H9 (cell line): ENCODE data around the gene AGAP3. TPM values are rescaled to one million over a fixed set of nuclear protein-coding genes. Genes with fewer than 3 reads are reported as not detected.

Source experiments
- DNase-seq: peaks from one replicate; pipeline ENCODE4 v3.0.0-alpha.2; 2017
- H2AFZ ChIP-seq: one replicate; pipeline ENCODE4 v1.6.1; 2013; ENCODE audit warnings: mild to moderate bottlenecking, low read length, control low read depth, moderate library complexity
- H2AK5ac ChIP-seq: 2 replicates; pipeline ENCODE4 v1.6.1; 2013; ENCODE audit warnings: low read length, control low read depth, mixed read lengths; ENCODE audit not compliant: insufficient read length
- H2BK120ac ChIP-seq: one replicate; pipeline ENCODE4 v1.6.1; 2013; ENCODE audit warnings: low read depth, mild to moderate bottlenecking, low read length, control low read depth, inconsistent platforms; ENCODE audit not compliant: poor library complexity, severe bottlenecking
- H2BK12ac ChIP-seq: 2 replicates; pipeline ENCODE4 v1.6.1; 2013; ENCODE audit warnings: low read length, control low read depth, mixed read lengths, low read depth; ENCODE audit not compliant: insufficient read length
- H2BK15ac ChIP-seq: 2 replicates; pipeline ENCODE4 v1.6.1; 2013; ENCODE audit warnings: low read depth, low read length, control low read depth
- H2BK20ac ChIP-seq: one replicate; pipeline ENCODE4 v1.6.1; 2013; ENCODE audit warnings: low read depth, mild to moderate bottlenecking, low read length, control low read depth, inconsistent platforms; ENCODE audit not compliant: poor library complexity, severe bottlenecking
- H2BK5ac ChIP-seq: 2 replicates; pipeline ENCODE4 v1.6.1; 2013; ENCODE audit warnings: low read length, control low read depth, mixed read lengths; ENCODE audit not compliant: insufficient read length
- H3K14ac ChIP-seq: 2 replicates; pipeline ENCODE4 v1.6.1; 2013; ENCODE audit warnings: low read length, control low read depth; ENCODE audit not compliant: insufficient read depth
- H3K18ac ChIP-seq: 2 replicates; pipeline ENCODE4 v1.6.1; 2013; ENCODE audit warnings: low read depth, mild to moderate bottlenecking, mixed read lengths, low read length, control low read depth; ENCODE audit not compliant: insufficient read length
- H3K23ac ChIP-seq: 2 replicates; pipeline ENCODE4 v1.6.1; 2013; ENCODE audit warnings: low read length, control low read depth, mixed read lengths, low read depth; ENCODE audit not compliant: insufficient read length
- H3K23me2 ChIP-seq: 2 replicates; pipeline ENCODE4 v1.6.1; 2013; ENCODE audit warnings: low read depth, mild to moderate bottlenecking, mixed read lengths, low read length, control low read depth; ENCODE audit not compliant: insufficient read length, poor library complexity, severe bottlenecking
- H3K27ac ChIP-seq: 2 replicates; pipeline ENCODE4 v1.5.1; 2013; ENCODE audit warnings: low read length, control low read depth, mixed read lengths, low read depth; ENCODE audit not compliant: insufficient read length
- H3K27me3 ChIP-seq: 2 replicates; pipeline ENCODE4 v1.6.1; 2013; ENCODE audit warnings: low read length, control low read depth, inconsistent platforms; ENCODE audit not compliant: insufficient read depth
- H3K4ac ChIP-seq: 2 replicates; pipeline ENCODE4 v1.6.1; 2013; ENCODE audit warnings: low read depth, mild to moderate bottlenecking, control low read depth, inconsistent platforms, low read length, moderate library complexity
- H3K4me1 ChIP-seq: 2 replicates; pipeline ENCODE4 v1.6.1; 2013; ENCODE audit warnings: low read length, control low read depth, inconsistent platforms; ENCODE audit not compliant: insufficient read depth
- H3K4me2 ChIP-seq: 2 replicates; pipeline ENCODE4 v1.6.1; 2013; ENCODE audit warnings: low read length, control low read depth, mixed read lengths; ENCODE audit not compliant: insufficient read length, insufficient read depth
- H3K56ac ChIP-seq: 2 replicates; pipeline ENCODE4 v1.6.1; 2013; ENCODE audit warnings: low read depth, mild to moderate bottlenecking, mixed read lengths, low read length, control low read depth; ENCODE audit not compliant: insufficient read length
- H3K79me1 ChIP-seq: 2 replicates; pipeline ENCODE4 v1.6.1; 2013; ENCODE audit warnings: low read depth, mild to moderate bottlenecking, moderate library complexity, low read length, control low read depth, inconsistent platforms; ENCODE audit not compliant: insufficient read depth, poor library complexity, severe bottlenecking
- H3K79me2 ChIP-seq: 2 replicates; pipeline ENCODE4 v1.6.1; 2013; ENCODE audit warnings: low read length, control low read depth, inconsistent platforms; ENCODE audit not compliant: insufficient read depth
- H3K9ac ChIP-seq: 2 replicates; pipeline ENCODE4 v1.6.1; 2013; ENCODE audit warnings: low read length, control low read depth, mixed read lengths; ENCODE audit not compliant: insufficient read length; ENCODE audit errors: extremely low read depth
- H3K9me3 ChIP-seq: one replicate; pipeline ENCODE4 v1.6.1; 2013; ENCODE audit warnings: low read depth, low read length, inconsistent platforms; ENCODE audit not compliant: control insufficient read depth
- H3T11ph ChIP-seq: one replicate; pipeline ENCODE4 v1.6.1; 2013; ENCODE audit warnings: mild to moderate bottlenecking, low read length, control low read depth, inconsistent platforms
- H4K20me1 ChIP-seq: one replicate; pipeline ENCODE4 v1.6.1; 2013; ENCODE audit not compliant: control insufficient read depth, insufficient read length, insufficient read depth
- H4K5ac ChIP-seq: 2 replicates; pipeline ENCODE4 v1.6.1; 2013; ENCODE audit warnings: low read depth, mild to moderate bottlenecking, mixed read lengths, low read length, control low read depth; ENCODE audit not compliant: insufficient read length
- H4K8ac ChIP-seq: replicated peaks from 2 replicates; pipeline ENCODE4 v1.6.1; 2013; ENCODE audit warnings: low read length, control low read depth, mixed read lengths, low read depth; ENCODE audit not compliant: insufficient read length
- H4K91ac ChIP-seq: 2 replicates; pipeline ENCODE4 v1.6.1; 2013; ENCODE audit warnings: low read depth, mild to moderate bottlenecking, moderate library complexity, mixed read lengths, low read length, control low read depth; ENCODE audit not compliant: insufficient read length
- H3K27ac Mint-ChIP-seq, 3 experiments: 2 replicates in 2 of 3; 3 replicates in 1 of 3; pipeline ENCODE4 v1.8.0; 2020 to 2021; ENCODE audit warnings: mixed read lengths in 3 of 3, mild to moderate bottlenecking in 1 of 3, moderate library complexity in 1 of 3
- H3K27me3 Mint-ChIP-seq: 2 replicates; pipeline ENCODE4 v1.8.0; 2021; ENCODE audit warnings: low read depth, mild to moderate bottlenecking, moderate library complexity, mixed read lengths
- H3K36me3 Mint-ChIP-seq, 3 experiments: 2 replicates in 2 of 3; 3 replicates in 1 of 3; pipeline ENCODE4 v1.8.0; 2020 to 2021; ENCODE audit warnings: low read depth in 3 of 3, mixed read lengths in 3 of 3; ENCODE audit not compliant: insufficient read depth in 1 of 3
- H3K4me1 Mint-ChIP-seq, 2 experiments: 2 replicates each; pipeline ENCODE4 v1.8.0; 2020; ENCODE audit warnings: mixed read lengths in 2 of 2
- H3K4me3 Mint-ChIP-seq, 2 experiments: 2 replicates in 1 of 2; 3 replicates in 1 of 2; pipeline ENCODE4 v1.8.0; 2020 to 2021; ENCODE audit warnings: mild to moderate bottlenecking in 2 of 2, mixed read lengths in 2 of 2, moderate library complexity in 1 of 2
- H3K9me3 Mint-ChIP-seq, 2 experiments: 2 replicates in 1 of 2; 3 replicates in 1 of 2; pipeline ENCODE4 v1.8.0; 2020; ENCODE audit warnings: mild to moderate bottlenecking in 2 of 2, mixed read lengths in 2 of 2, moderate library complexity in 1 of 2
- WGBS: extraction: QIAGEN DNeasy Blood & Tissue Kit; methylation state at CpG from one replicate; pipeline ENCODE4 v1.1.7; 2013; ENCODE audit warnings: missing lambda C conversion rate, low lambda C conversion rate, mixed read lengths; ENCODE audit not compliant: insufficient read length; ENCODE audit errors: extremely low coverage; 5-methylcytosine and 5-hydroxymethylcytosine counted together
- total RNA-seq: library from RNA; stranded (reverse); gene quantifications from 2 replicates; pipeline ENCODE4 v1.2.1, GENCODE V29; 2021
- TF ChIP-seq, protein P1 (sequence below): fragments of 200-600 bp; sonication (generic); conservative IDR thresholded peaks from 3 replicates; pipeline ENCODE4 v1.8.0; 2021; ENCODE audit warnings: antibody characterized with exemption, mild to moderate bottlenecking

Gene AGAP3
- total RNA-seq, 1 experiment from 2014 or later: 97.7 TPM

DNA sequence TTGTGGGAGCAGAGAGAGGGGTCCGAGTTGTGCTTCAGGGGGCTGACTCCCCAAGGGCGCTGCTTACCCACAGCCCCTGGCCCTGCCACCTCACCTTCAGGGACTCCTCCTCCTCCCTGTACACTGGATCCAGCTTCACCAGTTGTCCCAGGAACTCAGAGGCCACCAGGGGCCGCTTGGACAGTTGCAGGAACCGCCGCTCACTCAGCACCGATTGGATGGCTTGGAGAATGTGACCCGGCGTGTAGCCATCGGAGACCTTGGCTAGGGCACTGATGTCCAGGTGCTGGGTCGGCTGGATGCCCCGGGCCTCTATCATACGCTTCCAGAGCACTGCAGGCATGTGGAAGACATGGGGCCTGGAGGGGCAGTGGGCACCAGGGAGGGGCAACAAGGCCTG lies 105.3 kb downstream of the AGAP3 start:
- H2BK12ac ChIP-seq: no peak overlapping the region
- no peaks in the 10 kb centered on the region for H3K79me2 ChIP-seq
- no peak overlapping the region for H2BK120ac ChIP-seq
- H4K91ac ChIP-seq: no peak overlapping the region
- no peak overlapping the region for H4K5ac ChIP-seq
- no peak overlapping the region for H3K9ac ChIP-seq
- H3K4me1 ChIP-seq: no peaks in the 10 kb centered on the region; the same call in 1 of the 2 replicates
- no peaks in the 10 kb centered on the region for H3K9me3 ChIP-seq
- Mint-ChIP-seq H3K4me1 (no peaks in the 10 kb centered on the region), H3K27me3 (peaks cover 30% of the 10 kb centered on the region), H3K9me3 (no peaks in the 10 kb centered on the region), H3K4me3 (no peak overlapping the region), H3K27ac (no peak overlapping the region), H3K36me3 (no peaks in the 10 kb centered on the region)
- H4K8ac ChIP-seq: no peak overlapping the region
- H3K18ac ChIP-seq: no peak overlapping the region
- no peaks in the 10 kb centered on the region for H3K23me2 ChIP-seq
- no peak overlapping the region for H3K4me2 ChIP-seq
- H3T11ph ChIP-seq: no peak overlapping the region
- no peak overlapping the region for H3K56ac ChIP-seq
- no peaks in the 10 kb centered on the region; the same call in 1 of the 2 replicates for H3K27me3 ChIP-seq
- no peak overlapping the region; the same call in 1 of the 2 replicates for H3K14ac ChIP-seq
- no peaks in the 10 kb centered on the region for H4K20me1 ChIP-seq
- no peak for DNase-seq
- no peak overlapping the region for H3K4ac ChIP-seq
- TF ChIP-seq, protein P1, sequence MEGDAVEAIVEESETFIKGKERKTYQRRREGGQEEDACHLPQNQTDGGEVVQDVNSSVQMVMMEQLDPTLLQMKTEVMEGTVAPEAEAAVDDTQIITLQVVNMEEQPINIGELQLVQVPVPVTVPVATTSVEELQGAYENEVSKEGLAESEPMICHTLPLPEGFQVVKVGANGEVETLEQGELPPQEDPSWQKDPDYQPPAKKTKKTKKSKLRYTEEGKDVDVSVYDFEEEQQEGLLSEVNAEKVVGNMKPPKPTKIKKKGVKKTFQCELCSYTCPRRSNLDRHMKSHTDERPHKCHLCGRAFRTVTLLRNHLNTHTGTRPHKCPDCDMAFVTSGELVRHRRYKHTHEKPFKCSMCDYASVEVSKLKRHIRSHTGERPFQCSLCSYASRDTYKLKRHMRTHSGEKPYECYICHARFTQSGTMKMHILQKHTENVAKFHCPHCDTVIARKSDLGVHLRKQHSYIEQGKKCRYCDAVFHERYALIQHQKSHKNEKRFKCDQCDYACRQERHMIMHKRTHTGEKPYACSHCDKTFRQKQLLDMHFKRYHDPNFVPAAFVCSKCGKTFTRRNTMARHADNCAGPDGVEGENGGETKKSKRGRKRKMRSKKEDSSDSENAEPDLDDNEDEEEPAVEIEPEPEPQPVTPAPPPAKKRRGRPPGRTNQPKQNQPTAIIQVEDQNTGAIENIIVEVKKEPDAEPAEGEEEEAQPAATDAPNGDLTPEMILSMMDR: no peak
- H3K27ac ChIP-seq: no peak overlapping the region
- H2BK5ac ChIP-seq: no peak overlapping the region
- no peak overlapping the region for H2BK15ac ChIP-seq
- H2AFZ ChIP-seq: no peak overlapping the region
- no peak overlapping the region for H2BK20ac ChIP-seq
- no peak overlapping the region for H2AK5ac ChIP-seq
- no peak overlapping the region for H3K23ac ChIP-seq
- no peaks in the 10 kb centered on the region for H3K79me1 ChIP-seq
- WGBS: no CpG with 5 or more reads among the region's 12 CpGs
